LNCaP clone FGC (cell line): Measurements from ENCODE around the gene NHERF1.

Experiments used
- DNase-seq: peaks from one replicate; pipeline ENCODE4 v3.0.0-alpha.2; 2011; ENCODE audit warnings: low read depth
- H3K4me3 ChIP-seq: 2 replicates; pipeline ENCODE4 v1.5.1; 2011; ENCODE audit warnings: mild to moderate bottlenecking, low read depth, low read length, control low read depth
- CTCF ChIP-seq: IDR thresholded peaks from 2 replicates; pipeline ENCODE4 v1.5.1; 2012; ENCODE audit warnings: mild to moderate bottlenecking; ENCODE audit not compliant: control insufficient read depth, insufficient read depth; ENCODE audit errors: extremely low read depth

NHERF1 gene

DNA sequence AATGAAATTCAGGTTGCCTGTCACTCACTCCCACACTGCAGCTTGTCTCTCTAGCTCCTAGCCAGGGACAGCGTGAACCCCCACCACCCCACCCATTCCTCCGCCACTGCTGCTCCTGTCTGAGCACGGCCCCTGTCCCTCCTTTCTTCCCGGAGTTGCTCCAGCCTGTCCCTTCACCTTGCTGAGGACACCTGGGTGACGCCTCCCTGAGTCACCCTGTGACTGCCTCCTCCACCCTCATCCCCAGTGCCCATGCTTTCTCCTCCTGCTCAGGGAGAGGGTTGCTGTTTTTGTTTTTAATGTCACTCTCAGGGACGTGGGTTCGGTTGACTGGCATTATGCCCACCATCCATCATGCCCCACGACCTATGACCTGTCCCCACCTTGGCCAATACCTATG, 53.5 kb downstream of the NHERF1 start:
- TF ChIP-seq CTCF, result no peak
- no peak overlapping the region for H3K4me3 ChIP-seq
- no peak for DNase-seq

GRCh38 chr17:74803388-74803930, 55.0 kb downstream of the NHERF1 start:
- H3K4me3 ChIP-seq, result no peak overlapping the region
- TF ChIP-seq CTCF, result no peak
- DNase-seq, result no peak

GRCh38 chr17:74803971-74804370, 55.5 kb downstream of the NHERF1 start:
- TF ChIP-seq CTCF, result no peak
- no peak for DNase-seq
- no peak overlapping the region for H3K4me3 ChIP-seq

DNA sequence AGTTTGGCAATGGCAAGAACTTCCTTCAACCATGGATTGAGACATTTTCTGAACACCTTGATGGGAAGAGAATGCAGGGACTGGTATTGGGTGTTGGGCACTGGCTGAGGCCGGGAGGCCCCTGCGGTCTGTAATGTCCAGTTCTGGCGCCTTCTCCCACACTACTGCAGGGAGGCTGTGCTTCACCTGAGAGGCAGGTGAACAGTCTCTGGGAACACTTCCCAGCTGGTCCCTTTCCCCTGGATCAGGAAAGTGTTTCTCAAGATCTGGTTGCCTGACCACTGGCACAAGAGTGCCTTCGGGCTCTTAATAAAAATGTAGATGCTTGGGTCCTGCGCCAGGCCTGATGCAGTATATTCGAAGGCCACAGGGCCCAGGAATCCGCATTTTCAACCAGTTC, 56.3 kb downstream of the NHERF1 start:
- H3K4me3 ChIP-seq, result no peak overlapping the region
- DNase-seq, result no peak
- no peak for TF ChIP-seq CTCF

DNA sequence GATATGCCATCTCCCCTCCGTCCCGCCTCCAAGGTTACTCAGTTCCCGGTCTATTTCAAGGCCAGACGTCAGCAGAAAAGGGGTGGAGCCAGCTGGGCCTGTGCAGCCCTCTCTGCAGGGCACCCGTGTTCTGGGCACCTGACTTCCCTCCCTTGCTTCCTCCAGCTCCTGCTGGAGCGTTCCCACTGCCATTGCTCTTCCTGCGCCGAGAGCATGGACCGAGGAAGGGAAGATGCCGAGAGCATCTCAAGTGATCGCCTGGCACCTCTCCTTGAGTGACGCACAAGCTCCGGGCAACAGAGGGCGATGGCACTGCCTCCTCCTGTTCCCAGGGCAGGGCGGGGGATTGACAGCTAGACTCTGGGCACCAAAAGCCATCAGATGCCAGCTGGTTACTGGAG, 57.2 kb downstream of the NHERF1 start:
- no peak for TF ChIP-seq CTCF
- no peak overlapping the region for H3K4me3 ChIP-seq
- DNase-seq, result no peak

GRCh38 chr17:74806334-74806733, 57.9 kb downstream of the NHERF1 start:
- DNase-seq, result no peak
- H3K4me3 ChIP-seq, result no peak overlapping the region
- no peak for TF ChIP-seq CTCF

DNA sequence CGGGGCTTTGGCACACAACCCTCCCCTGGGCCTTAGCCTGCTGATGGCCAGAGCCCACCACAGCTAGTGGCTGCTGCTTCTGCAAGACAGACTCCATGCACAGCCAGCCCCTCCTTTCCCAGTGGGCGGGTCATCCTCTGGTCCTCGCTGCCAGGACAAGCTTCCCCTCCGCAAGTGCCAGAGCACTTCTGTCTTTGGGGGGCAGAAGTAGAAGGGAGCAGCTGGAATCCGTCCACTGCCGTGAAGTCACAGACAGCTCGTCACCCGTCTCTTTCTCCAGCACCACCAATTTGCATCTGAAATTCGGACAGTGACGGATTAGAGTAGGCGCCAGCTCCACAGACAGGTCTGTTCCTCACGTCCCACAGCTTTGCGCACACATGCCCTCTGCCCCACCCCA, 59.0 kb downstream of the NHERF1 start:
- TF ChIP-seq CTCF, result no peak
- DNase-seq, result no peak
- no peak overlapping the region for H3K4me3 ChIP-seq
